PFSK-1 (cell line): Measurements from ENCODE around the gene FFAR3.

Experiments used
- POLR2AphosphoS5 ChIP-seq: IDR thresholded peaks from 2 replicates; pipeline ENCODE4 v1.6.1; 2012; ENCODE audit warnings: low read depth, mild to moderate bottlenecking, control low read depth, low read length, moderate library complexity
- REST ChIP-seq, 2 experiments: IDR thresholded peaks; 2 replicates each; pipeline versions ENCODE4 v1.6.1 to v1.8.0; 2011 to 2012; ENCODE audit warnings: low read depth in 2 of 2, low read length in 2 of 2, control low read depth in 1 of 2, inconsistent platforms in 1 of 2, mild to moderate bottlenecking in 1 of 2, moderate library complexity in 1 of 2; ENCODE audit not compliant: insufficient read depth in 1 of 2
- SIN3A ChIP-seq: IDR thresholded peaks from 2 replicates; pipeline ENCODE4 v1.6.1; 2012; ENCODE audit warnings: mild to moderate bottlenecking, low read length, moderate library complexity, borderline replicate concordance; ENCODE audit not compliant: insufficient read depth
- TAF1 ChIP-seq: IDR thresholded peaks from 2 replicates; pipeline ENCODE4 v1.6.1; 2012; ENCODE audit warnings: low read length, control low read depth, borderline replicate concordance; ENCODE audit not compliant: insufficient read depth

- no peak for TF ChIP-seq REST (IDR thresholded peaks at IDR 0.05; ENCODE audit: insufficient read depth in 1 of 2, low read depth in 2 of 2, low read length in 2 of 2)
- TF ChIP-seq POLR2AphosphoS5: no peak
- no peak for TF ChIP-seq TAF1
- no peak for TF ChIP-seq SIN3A
Measured at GRCh38 chr19:35350591-35350990, 7.7 kb upstream of the FFAR3 start.
